Astrocyte of the cerebellum (primary cell): ENCODE results near the gene KLK3.
"Not testable (repeated sequence)": the region's sequence is repeated elsewhere in the genome, so short reads cannot be mapped to it uniquely, and the experiment has no call there.

Source experiments
- DNase-seq: peaks from one replicate; pipeline ENCODE4 v3.0.0-alpha.2; 2011; ENCODE audit warnings: low read depth
- H3K4me3 ChIP-seq: 2 replicates; pipeline ENCODE4 v1.5.1; 2011; ENCODE audit warnings: mild to moderate bottlenecking, low read depth, low read length, moderate library complexity
- CTCF ChIP-seq: IDR thresholded peaks from 2 replicates; pipeline ENCODE4 v1.5.1; 2012; ENCODE audit warnings: low read length, low read depth, moderate library complexity, mild to moderate bottlenecking; ENCODE audit errors: missing control alignments
- in situ Hi-C: cut with HindIII; loops from 2 replicates; pipeline ENCODE4 v1.10.0; 2017; ENCODE audit warnings: low sequenced_read_pairs

KLK3 gene

GRCh38 chr19:50854636-50855410 lies at the start of gene KLK3:
KLK3 (plus strand) TSS chr19:50854915; CDS start chr19:50854956, 41 bp downstream.
- in situ Hi-C loops = no loop called here
- DNase-seq = no peak
- no peak for TF ChIP-seq CTCF
- no peak within 1 kb of the TSS for H3K4me3 ChIP-seq

GRCh38 chr19:50808856-50809255 lies 45.9 kb upstream of the KLK3 start:
- no peak for TF ChIP-seq CTCF
- DNase-seq = no peak
- in situ Hi-C loops = no loop called here
- H3K4me3 ChIP-seq = no peak overlapping the region

- DNase-seq, in situ Hi-C loops, H3K4me3 ChIP-seq: not testable (repeated sequence)
Measured at GRCh38 chr19:50811622-50812238, 43.0 kb upstream of the KLK3 start.

- TF ChIP-seq CTCF = no peak
- no peak overlapping the region for H3K4me3 ChIP-seq
- no peak for DNase-seq
- in situ Hi-C loops = no loop called here
Measured at GRCh38 chr19:50812474-50812873, 42.2 kb upstream of the KLK3 start.

GRCh38 chr19:50814883-50815282 lies 39.8 kb upstream of the KLK3 start:
- no peak for TF ChIP-seq CTCF

GRCh38 chr19:50815439-50815838 lies 39.3 kb upstream of the KLK3 start:
- in situ Hi-C loops = no loop called here
- no peak for TF ChIP-seq CTCF
- H3K4me3 ChIP-seq = no peak overlapping the region
- no peak for DNase-seq

More at GRCh38 chr19:50814883-50815282, 39.8 kb upstream of the KLK3 start:
- H3K4me3 ChIP-seq = no peak overlapping the region
- in situ Hi-C loops = no loop called here
- DNase-seq = no peak
